Measurements from ENCODE around the gene KCNB1.

KCNB1 gene

DNA sequence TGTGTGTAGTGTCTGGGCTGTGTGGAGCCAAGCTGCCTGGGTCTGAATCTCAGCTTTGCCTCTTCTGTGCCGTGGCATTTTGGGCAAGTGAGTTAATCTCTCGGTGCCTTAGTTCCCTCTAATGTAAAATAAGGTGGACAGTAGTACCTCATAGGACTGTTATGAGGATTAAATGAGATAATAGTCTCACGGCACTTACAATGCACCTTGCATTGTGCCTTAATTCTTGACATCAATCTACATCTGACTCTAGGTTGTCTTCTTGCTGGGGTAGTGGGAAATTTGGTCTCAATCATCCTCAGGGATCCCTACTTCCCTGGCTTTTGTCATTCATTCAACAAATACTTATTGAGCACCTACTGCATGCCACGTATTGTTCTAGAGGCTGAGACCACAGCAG is 133.9 kb downstream of the KCNB1 start:
- POLR2A ChIA-PET, result no interaction called here
- CTCF ChIA-PET, result no interaction called here
- DNase-seq (ENCODE audit: extremely low spot score), result no peak
- TF ChIP-seq, protein P1, sequence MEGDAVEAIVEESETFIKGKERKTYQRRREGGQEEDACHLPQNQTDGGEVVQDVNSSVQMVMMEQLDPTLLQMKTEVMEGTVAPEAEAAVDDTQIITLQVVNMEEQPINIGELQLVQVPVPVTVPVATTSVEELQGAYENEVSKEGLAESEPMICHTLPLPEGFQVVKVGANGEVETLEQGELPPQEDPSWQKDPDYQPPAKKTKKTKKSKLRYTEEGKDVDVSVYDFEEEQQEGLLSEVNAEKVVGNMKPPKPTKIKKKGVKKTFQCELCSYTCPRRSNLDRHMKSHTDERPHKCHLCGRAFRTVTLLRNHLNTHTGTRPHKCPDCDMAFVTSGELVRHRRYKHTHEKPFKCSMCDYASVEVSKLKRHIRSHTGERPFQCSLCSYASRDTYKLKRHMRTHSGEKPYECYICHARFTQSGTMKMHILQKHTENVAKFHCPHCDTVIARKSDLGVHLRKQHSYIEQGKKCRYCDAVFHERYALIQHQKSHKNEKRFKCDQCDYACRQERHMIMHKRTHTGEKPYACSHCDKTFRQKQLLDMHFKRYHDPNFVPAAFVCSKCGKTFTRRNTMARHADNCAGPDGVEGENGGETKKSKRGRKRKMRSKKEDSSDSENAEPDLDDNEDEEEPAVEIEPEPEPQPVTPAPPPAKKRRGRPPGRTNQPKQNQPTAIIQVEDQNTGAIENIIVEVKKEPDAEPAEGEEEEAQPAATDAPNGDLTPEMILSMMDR (IDR thresholded peaks at IDR 0.05; ENCODE audit: control extremely low read depth, extremely low read depth, low read depth, missing control alignments), result no peak

DNA sequence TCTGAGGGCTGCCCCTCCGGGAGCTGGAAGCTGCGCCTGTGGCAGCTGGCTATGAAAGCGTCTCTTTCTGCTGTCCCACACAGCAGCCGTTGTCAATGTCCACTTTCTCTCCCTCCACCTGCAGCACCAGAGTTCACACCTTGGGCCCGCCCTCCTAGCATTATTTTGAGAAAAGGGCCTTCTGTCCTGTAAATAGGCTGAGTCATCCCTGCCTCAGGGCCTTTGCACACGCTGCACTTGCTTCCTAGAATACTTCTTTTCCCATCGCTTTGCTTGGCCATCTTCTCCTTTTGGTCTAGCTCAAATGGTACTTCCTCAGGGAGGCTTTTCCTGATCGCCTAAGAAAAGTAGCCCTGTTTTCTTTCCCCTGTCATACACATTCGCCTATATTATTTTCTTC is 135.3 kb downstream of the KCNB1 start:
- TF ChIP-seq, protein P1 (IDR thresholded peaks at IDR 0.05; ENCODE audit: control extremely low read depth, extremely low read depth, low read depth, missing control alignments), result no peak
- ChIA-PET POLR2A (no interaction called here), CTCF (interaction anchor here (1.1 to 2.6 kb wide), 4 partner anchors 9 to 195 kb away, joined by 4 to 10 read pairs (median 6); no protein-coding TSS in a partner anchor)
- DNase-seq (ENCODE audit: extremely low spot score), result no peak

DNA sequence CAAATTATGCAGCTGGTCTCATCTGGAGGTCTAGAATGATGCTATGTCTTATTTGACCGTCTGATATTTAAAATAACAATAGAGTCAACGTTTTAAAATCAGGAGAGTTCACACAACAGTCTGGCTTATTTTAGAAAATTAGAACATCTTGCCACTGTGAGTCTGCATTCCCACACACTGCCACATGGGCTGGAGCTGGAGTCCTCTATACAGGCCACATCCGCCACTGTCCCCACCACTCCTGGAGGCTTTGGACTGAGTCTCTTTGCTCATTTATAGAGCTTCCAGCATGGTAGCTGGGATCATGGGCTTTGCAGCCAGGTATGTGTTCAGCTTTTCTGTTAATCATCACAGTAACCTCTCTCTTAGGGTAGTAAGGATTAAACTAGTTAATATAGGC is 135.8 kb downstream of the KCNB1 start:
- POLR2A ChIA-PET, result no interaction called here
- CTCF ChIA-PET, result interaction anchor here (1.1 to 2.6 kb wide), 4 partner anchors 10 to 195 kb away, joined by 4 to 10 read pairs (median 6); no protein-coding TSS in a partner anchor
- no peak for DNase-seq (ENCODE audit: extremely low spot score)

DNA sequence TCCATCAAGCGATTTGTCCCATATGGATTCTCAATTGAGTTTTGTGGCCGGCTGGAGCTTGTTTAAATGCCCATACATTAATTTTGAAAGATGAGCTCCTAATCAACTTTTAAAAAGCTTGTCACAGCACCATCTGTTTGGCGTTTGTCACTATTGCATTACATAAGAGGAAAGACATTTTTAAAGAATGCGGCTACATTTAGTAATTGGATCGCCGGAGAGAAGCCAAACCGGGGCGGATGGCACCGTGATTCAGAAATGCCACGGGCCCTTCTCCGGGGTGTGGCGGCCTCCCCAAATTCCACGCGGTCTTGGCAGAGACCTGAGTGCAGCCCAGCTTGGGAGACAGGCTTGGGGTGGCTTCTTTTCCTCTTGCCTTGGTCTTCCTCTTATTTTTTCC is 136.9 kb downstream of the KCNB1 start:
- ChIA-PET POLR2A (no interaction called here), CTCF (interaction anchor here (0.8 to 2.6 kb wide), 4 partner anchors 9 to 263 kb away, joined by 3 to 10 read pairs (median 6); no protein-coding TSS in a partner anchor)
- TF ChIP-seq, protein P1 (IDR thresholded peaks at IDR 0.05; ENCODE audit: control extremely low read depth, extremely low read depth, low read depth, missing control alignments), result no peak
- DNase-seq (ENCODE audit: extremely low spot score), result no peak

More for the DNA sequence above, 135.8 kb downstream of the KCNB1 start:
- TF ChIP-seq, protein P1 (IDR thresholded peaks at IDR 0.05; ENCODE audit: control extremely low read depth, extremely low read depth, low read depth, missing control alignments), result no peak

DNA sequence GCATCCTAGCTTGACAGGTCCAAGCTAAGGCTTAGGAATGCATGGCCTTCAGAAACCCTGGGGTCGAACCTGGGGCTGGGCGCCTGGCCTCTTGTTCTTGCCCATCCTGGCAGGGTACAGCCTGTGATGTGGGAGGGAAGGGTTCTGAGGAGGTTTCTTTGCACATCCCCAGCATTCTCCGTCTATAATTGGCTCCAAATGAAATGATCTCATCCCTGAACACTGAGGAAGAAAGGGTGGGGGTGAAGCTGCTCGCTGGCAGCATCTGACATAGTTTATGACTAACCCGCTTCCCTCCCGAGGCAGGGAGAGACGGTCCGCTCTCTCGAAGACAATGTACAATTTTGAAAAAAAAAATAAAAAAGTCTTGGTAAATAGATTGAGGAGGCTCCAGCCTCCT is 137.5 kb downstream of the KCNB1 start:
- DNase-seq (ENCODE audit: extremely low spot score), result no peak
- ChIA-PET CTCF (interaction anchor here (2.6 kb wide), 1 partner anchor 9 kb away, joined by 10 read pairs; no protein-coding TSS in a partner anchor), POLR2A (no interaction called here)
- TF ChIP-seq, protein P1 (IDR thresholded peaks at IDR 0.05; ENCODE audit: control extremely low read depth, extremely low read depth, low read depth, missing control alignments), result no peak

DNA sequence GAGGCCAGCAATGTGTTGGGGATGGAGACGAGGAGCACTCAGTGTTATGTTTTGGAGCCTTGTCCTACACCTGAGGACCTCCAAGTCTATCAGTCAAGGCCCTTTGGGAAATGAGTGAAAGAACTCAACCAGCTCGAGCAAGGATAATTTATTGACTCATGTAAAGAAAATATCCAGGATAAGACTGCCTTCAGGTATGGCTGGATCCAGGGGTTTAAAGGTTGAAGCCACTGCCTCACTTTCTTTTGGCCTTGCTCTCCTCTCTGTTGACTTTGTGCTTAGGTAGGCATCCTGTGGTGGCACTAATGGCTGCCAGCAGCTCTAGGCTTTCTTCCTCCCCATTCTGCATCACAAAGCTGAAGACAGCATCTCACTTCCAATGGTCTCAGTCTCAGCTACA is 138.3 kb downstream of the KCNB1 start:
- no peak for DNase-seq (ENCODE audit: extremely low spot score)
- POLR2A ChIA-PET, result no interaction called here
- CTCF ChIA-PET, result interaction anchor here (0.8 to 2.2 kb wide), 4 partner anchors 9 to 502 kb away, joined by 3 to 8 read pairs (median 5); no protein-coding TSS in a partner anchor
- TF ChIP-seq, protein P1 (IDR thresholded peaks at IDR 0.05; ENCODE audit: control extremely low read depth, extremely low read depth, low read depth, missing control alignments), result no peak
